HG02571 (cell line): Measurements from ENCODE around the gene GK.
"Not testable (repeated sequence)": the region's sequence is repeated elsewhere in the genome, so short reads cannot be mapped to it uniquely, and the experiment has no call there.

Experiments used
- ATAC-seq: cut with Tn5 transposase; IDR thresholded peaks from one replicate; pipeline ENCODE4 v1.9.1; 2021; ENCODE audit warnings: mild to moderate bottlenecking, moderate library complexity; ENCODE audit not compliant: unreplicated experiment

The GK gene

GRCh38 chrX:30693999-30694650 lies 40.9 kb downstream of the GK start:
- no peak for ATAC-seq

DNA sequence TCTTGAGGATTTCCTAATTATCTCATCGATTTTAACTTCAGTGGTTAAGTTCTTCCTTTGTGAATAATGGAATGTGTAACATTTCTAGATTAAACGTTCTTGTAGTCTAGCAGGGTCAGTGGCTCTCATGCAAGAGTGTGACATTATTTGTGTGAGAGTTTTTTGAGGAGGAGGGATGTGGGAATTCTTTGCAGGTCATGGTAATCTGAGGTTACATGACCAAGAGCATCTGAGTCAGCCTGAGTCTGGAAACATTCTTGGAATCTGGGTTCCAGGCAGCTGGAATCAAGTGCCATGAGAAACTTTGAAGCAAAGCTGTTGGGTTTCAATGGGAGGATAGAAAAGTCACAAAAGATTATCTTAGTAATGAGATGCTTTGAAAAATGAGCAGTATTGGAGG lies 49.5 kb downstream of the GK start:
- no peak for ATAC-seq

GRCh38 chrX:30706216-30706775 lies 53.1 kb downstream of the GK start:
- no peak for ATAC-seq

GRCh38 chrX:30712214-30712613 lies 59.0 kb downstream of the GK start:
- ATAC-seq = no peak

GRCh38 chrX:30713061-30713525 lies 59.9 kb downstream of the GK start:
- ATAC-seq = peak; percentile 97

- no peak for ATAC-seq
Observed at GRCh38 chrX:30714138-30714537, 60.9 kb downstream of the GK start.

- ATAC-seq = no peak
Observed at GRCh38 chrX:30715976-30716375, 62.8 kb downstream of the GK start.

DNA sequence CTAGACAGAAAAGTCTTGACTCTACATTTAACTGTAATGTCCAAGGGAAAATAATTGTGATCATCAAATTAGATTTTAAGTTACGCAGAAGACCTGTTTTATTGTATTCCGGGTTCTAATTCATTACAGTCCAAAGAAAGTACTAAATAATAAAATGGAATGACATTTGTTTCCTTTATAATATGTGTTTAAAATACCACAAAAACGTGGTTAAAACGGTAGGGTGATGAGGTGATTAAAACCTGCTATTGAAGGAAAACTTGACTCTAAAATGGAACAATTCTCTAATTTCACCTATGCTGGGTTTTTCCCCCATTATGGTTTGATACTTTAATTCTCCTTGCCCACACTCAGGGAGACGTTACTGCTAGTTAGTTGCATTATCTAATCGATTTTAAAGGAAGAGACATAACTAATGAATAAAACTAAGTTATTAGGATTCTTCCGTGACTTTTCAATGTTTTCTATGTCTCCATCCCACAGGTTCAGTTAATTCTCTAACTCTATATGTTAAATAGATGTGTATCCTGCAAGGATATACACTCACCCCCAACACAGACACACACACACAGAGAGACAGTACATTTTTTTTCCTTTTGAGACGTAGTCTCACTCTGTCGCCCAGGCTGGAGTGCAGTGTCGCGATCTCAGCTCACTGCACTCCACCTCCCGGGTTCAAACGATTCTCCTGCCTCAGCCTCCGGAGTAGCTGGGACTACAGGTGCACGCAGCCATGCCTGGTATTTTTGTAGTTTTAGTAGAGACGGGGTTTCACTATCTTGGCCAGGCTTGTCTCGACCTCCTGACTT lies 80.8 kb downstream of the GK start:
- no peak for ATAC-seq

DNA sequence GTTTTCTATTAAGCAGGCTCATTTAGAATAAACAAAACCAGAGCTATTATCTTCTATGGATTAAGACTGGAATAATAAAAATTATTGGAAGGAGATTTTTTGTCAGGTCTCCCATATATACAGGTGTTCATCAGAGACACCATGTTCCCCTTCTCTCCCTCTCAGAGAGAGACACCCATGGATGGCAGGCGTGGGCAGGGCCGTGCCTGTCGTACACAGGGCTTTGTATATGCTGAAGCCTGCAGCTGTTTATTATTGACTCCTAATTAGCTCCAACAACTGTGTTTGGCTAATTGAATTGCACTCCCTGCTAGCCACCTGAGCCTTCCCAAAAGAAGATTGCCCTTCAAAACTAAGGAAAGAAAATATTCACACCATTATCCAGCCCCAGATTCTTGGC lies 81.6 kb downstream of the GK start:
- no peak for ATAC-seq

- ATAC-seq = peak; percentile 82
Observed at GRCh38 chrX:30735839-30736238, 82.6 kb downstream of the GK start.

DNA sequence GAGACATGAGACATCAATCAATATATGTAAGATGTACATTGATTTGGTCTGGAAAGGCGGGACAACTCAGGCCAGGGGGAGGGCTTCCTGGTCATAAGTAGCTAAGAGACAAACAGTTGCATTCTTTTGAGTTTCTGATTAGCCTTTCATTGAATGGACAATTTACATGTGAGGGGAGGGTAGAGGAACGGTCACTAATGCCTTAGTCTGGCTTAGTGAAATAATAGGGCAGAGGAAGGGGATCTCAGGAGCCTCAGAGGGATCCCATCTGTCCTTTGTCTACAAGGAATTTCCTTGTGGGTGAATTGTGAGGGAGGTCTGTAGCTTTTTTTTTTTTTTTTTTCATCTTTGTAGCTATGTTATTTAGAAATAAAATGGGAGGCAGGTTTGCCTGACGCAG lies 88.3 kb downstream of the GK start:
- ATAC-seq = no peak

- ATAC-seq = no peak
Observed at GRCh38 chrX:30748342-30748960, 95.2 kb downstream of the GK start.

- no peak for ATAC-seq
Observed at GRCh38 chrX:30751497-30751896, 98.3 kb downstream of the GK start.

- no peak for ATAC-seq
Observed at GRCh38 chrX:30762755-30763154, 109.5 kb downstream of the GK start.

DNA sequence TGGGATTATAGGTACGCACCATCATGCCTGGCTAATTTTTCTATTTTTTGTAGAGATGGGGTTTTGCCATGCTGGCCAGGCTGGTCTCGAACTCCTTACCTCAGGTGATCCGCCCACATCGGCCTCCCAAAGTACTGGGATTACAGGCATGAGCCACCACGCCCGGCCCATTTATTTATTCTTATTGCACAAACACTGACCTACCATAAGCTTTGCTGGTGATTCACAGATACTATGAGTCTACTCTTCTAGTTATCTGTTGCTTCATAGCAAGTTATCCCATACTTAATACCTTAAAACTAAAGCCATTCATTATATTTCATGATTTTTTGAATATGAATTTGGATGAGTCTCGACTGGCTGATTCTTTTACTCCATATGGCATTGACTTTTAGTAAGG lies 120.5 kb downstream of the GK start:
- ATAC-seq = not testable (repeated sequence)

GRCh38 chrX:30777575-30777974 lies 124.4 kb downstream of the GK start:
- no peak for ATAC-seq

DNA sequence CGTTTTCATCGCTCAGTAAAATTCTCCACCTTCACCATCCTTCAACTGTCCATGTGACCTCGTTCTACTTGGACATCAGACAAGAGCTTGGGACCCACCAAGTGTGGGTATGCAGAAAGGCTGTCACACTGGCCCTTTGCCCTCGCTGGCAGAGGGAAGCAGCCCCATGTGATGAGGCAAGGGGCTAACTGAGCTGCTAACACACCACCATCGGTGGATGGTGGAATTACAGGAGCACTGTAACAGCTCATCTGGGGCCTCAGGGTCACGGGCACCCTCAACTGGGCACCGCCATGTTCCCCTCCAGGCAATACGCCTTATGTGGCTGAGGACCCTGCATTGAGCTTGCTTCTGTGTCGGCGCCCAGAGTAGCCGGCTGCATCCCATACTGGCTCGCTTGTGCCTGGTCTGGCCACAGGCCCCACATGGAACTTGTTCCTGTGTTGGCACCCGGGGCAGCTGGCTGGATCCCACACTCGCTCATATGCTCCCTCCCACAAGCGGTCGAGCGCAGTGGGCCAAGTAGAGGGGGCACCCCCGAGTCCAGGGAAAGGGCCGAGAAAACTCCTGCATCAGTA lies 126.3 kb downstream of the GK start:
- no peak for ATAC-seq
